NCI-H510A (cell line): ENCODE measurements around the gene IL17RE.
"Not testable (repeated sequence)": the region's sequence is repeated elsewhere in the genome, so short reads cannot be mapped to it uniquely, and the experiment has no call there.

Experiments
- DNase-seq: peaks from one replicate; lab custom pipeline; 2025; lab: John Stamatoyannopoulos, UW

IL17RE gene

DNA sequence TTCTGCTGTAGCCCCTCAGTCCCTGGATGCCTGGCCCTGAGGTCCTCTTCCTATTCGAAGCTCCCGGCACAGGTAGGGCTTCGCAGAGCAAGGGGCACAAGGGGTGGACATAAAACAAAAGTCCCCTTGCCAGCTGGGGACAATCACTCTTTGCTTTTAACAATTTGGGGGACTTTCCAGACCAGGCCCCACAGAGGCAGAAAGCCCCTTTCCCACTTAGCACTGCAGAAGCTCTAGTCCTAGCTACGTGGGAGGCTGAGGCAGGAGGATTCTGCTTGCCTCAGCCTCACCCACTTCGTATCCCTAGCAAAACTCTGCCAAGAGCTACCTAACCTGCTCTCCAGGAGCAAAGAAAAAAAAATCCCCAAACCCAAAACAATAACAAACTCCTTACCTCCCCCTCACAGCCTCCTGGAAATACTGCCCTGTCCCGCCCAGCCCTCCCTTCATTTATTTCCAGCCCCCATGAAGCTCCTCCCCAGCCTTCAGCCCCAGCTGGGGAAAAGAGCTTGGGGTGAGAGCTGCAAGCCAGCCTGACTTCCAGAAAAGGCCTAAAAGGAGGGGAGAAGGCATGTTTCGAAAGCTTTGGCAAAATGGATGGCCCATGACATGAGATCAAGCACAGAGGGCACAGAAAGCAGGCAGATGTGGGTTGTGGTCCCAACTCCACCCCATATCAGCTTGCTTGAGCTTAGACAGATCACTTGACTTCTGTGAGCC, 22.7 kb upstream of the IL17RE start, which contains the start of gene CIDEC:
Gene CIDEC (minus strand): TSS at position 424 of the 720 bp plus-strand sequence. CDS start 1,767 bp downstream, outside the sequence.
- no peak for DNase-seq

DNA sequence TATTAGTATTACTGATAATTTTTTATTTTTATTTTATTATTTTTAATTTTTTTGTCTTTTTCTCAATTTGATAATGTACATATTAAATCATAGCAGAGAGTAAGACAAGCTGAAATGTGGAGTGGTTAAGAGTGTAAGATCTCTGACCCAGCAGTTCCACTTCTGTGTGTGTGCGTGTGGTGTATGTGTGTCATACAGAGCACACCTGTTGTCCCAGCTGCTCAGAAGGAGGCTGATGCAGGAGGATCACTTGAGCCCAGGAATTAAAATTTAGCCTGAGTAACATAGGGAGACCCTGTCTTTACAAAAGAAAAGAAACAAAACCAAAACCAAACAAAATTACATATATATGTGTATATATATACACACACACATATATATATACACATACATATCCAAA, 21.2 kb upstream of the IL17RE start:
- DNase-seq, result no peak

DNA sequence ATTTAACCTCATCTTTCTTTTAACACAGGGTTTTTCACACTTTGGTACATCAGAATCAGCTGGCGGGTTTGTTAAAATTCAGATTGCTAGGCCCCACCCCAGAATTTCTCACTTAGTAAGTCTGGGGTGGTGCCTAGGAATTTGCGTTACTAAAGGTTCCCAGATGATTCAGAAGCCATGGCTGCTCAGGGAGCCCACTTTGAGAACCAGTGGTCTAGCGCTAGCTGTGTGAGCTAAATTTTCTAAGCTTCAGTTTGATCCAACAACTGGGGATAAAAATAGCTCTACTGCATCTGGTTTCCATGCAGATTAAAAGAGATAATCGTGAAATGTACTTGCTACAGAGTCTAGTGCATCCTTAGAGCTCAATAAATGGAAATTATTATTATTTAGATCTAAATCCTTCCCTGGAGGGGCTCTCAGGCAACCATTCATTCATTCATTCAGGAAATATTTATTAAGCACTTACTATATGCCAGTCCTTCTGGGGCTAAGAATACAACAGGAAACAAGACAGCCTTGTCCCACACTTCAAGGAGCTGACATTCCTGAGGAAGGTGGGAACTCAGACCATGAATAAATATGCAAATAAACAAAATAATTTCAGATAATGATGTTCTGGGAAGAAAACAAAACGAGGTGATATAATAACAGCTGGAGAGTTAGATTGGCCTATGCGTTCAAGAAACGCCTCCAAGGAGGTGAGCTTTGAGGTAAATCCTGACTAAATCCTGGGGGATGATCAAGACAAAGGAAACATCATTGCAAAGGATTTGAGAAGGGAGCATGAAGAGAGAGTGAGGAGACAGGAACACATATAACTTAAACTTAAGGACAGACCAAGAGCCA, 18.7 kb upstream of the IL17RE start:
- DNase-seq, result no peak

DNA sequence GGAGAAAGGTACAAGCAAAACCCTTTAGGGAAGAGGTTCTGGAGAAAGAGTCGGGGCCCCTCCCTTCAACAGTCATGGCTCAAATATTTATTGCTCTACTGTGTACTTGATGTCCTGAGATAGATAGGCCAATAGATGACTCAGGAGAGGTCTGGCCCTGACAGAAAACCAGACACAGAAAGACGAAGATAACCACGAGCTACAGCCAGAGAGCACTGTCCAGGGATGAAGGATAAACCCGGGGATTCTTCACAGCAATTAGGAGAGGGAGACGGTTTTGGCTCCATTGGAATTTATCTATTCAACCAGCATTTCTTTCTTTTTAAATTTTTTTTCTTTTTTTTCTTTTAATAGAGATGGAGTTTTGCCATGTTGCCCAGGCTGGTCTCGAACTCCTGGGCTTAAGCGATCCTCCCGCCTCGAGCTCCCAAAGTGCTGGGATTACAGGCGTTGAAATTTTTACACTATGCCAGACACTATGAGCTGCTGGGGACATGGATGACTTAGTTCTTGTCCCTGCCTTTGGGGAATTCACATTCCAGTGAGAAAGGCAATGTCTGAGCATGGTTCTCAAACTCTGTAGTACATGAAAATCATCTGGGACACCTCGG, 18.0 kb upstream of the IL17RE start:
- DNase-seq, result no peak

DNA sequence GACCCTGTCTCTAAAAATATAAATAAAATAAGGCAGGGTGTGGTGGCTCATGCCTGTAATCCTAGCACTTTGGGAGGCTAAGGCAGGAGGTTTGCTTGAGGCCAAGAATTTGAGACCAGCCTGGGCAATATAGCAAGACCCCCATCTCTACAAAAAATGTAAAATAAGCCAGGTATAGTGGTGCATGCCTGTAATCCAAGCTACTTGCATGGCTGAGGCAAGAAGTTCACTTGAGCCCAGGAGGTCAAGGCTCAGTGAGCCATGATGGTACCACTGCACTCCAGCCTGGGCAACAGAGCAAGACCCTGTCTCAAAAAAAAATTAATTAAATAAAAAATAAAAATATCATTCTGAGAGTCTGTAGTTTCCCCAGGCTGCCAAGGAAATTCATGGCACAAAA, 16.3 kb upstream of the IL17RE start:
- no peak for DNase-seq

DNA sequence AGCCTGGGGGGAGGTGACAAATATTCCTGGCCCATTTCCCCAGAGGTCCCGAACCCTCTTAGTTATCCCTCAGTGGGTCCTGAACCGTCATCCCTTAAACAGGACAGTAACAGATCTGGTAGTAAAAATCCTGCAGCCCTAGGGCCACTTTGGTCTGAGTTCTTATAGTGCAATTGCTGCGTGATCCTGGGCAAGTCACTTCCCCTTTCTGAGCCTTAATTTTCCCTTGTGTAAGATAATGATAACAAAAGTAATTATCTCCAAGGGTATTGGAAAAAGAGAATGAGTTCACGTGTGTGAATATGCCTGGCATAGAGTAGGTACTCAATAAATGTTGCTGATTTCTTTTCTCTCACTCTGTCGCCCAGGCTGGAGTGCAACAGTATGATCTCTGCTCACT, 15.2 kb upstream of the IL17RE start:
- no peak for DNase-seq

DNA sequence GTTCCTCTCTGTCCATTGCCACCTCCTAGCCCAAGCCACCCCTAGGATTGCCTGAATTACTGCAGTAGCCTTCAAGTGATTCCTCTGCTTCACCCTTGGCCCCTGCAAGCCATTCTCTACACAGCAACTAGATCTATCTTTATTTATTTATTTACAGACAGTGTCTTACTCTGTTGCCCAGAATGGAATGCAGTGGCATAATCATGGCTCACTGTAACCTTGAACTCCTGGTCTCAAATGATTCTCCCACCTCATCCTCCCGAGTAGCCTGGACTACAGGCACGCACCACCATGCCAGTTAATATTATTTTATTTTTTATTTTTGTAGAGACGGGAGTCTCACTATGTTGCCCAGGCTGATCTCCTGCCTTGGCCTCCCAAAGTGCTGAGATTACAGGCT, 14.1 kb upstream of the IL17RE start:
- no peak for DNase-seq

DNA sequence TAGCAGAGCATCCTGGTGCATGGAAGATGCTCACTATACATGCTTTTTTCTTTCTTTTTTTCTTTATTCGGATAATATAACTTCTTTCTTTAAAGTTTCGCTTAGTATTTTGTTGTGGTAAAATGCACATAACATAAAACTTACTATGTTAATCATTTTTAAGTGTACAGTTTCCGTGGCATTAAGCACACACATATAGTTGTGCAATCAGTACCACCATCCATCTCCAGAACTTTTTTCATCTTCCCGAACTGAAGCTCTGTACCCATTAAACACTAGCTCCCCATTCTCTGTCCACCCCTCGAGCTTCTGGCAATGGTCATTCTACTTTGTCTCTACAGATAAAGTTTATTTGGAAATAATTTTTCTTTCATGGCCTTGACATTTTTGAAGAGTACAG, 13.2 kb upstream of the IL17RE start:
- DNase-seq, result no peak

DNA sequence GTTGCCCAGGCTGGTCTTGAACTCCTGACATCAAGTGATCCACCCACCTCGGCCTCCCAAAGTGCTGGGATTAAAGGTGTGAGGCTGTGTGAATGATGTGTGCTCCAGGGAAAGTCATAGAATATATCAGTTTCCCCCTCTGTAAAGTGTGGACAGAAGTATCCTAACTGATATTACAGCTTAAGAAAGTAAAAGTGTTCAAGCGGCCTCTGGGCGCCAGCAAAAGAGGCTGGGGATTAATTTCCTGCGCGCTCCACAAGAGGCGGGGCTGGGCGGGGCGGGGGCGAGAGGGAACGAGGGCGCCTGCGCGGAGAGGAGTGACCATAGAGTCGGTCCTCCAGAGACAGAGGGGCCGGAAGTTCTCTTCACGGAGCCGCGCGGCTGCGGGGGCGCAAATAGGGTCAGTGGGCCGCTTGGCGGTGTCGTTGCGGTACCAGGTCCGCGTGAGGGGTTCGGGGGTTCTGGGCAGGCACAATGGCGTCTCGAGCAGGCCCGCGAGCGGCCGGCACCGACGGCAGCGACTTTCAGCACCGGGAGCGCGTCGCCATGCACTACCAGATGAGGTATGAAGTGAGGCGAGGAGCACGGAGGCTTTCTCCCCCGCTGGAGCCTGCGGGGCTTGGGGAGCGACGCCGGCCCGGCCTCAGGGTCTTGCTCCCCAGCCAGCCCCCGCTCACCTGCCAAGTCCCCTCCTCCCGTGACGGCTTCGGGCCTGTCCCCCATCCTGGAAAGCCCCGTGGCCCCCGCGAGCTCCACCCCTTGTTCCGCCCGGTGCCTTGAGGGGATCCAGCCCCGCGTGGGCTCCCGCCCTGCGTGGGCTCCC, 12.2 kb upstream of the IL17RE start, which contains the start of gene JAGN1:
Gene JAGN1 (plus strand): TSS at position 362 of the 823 bp plus-strand sequence. CDS start 113 bp downstream, at position 475.
- peak; percentile 61 for DNase-seq

DNA sequence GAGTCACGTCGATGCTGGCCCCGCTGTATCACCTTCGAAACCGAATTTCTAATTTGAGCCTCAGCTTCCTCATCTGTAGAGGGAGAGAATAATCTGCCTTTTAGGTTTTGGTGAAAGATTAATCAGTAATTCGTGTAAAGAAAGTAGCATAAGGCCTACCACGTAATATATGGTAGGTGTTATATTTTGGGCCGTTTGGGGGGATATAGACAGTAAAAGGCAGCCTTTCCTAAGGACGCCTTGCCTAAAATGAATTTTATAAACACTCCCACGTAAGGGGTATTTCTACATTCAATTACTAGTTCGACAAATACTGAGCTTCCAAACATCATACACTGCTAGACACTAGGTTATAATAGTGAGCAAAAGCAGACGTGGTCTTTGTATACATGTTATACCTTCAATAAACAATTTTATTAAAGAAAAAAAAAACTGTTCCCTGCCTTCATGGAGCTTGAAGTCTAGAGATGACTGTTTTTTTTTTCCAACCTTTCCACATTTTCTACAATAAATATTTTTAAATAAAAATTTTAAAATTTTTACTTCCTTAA, 11.5 kb upstream of the IL17RE start:
- DNase-seq, result no peak

DNA sequence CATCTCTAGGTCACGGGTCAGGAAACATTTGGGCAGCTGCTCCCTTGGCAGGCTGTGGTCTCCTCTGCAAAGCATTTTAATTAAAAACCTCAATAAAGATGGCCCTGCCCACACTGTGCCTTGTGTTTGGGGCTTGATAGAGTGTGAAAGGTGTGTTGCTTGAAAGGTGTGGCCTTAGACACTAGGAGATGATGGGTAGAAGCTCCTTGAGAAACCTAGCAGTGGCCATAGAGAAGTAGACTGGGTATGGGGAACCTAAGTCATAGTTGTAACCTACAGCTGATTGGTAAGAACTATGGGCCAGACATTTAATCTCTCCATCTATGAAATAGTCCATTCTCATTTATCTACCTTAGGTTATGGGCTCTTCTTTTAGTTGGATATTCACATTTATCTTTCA, 8.9 kb upstream of the IL17RE start:
- no peak for DNase-seq

DNA sequence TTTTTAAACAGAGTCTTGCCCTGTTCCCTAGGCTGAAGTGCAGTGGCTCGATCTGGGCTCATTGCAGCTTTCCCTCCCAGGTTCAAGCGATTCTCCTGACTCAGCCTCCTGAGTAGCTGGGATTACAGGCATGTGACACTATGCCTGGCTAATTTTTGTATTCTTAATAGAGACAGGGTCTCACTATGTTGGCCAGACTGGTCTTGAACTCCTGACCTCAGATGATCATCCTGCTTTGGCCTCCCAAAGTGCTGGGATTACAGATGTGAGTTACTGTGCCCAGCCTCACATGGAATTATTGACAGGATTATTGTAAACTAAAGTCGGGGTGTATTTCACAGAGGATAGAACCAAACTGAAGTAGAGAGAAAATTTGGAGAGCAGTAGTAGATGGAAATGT, 6.9 kb upstream of the IL17RE start:
- DNase-seq, result not testable (repeated sequence)

DNA sequence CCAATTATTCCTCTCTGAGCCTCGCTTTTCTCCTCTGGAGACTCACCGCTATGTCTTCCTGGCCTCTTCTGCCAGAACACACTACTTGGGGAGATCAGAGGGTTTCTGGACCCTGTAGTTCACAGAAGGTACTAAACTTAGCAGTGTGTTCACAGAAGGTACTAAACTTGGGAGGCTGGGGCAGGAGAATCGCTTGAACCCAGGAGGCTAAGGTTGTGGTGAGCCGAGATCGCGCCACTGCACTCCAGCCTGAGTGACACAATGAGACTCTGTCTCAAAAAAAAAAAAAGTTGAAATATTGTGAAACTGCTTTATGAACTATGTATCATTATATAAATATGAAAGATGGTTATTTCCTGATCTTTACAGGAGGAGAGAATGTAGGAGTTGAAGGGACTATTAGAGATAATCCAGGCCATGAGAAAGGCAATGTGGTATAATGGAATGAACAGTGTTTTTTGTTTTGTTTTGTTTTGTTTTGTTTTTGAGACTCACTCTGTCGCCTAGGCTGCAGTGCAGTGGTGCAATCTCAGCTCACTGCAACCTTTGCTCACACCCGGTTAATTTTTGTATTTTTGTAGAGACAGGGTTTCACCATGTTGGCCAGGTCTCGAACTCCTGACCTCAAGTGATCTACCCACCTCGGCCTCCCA, 5.8 kb upstream of the IL17RE start:
- not testable (repeated sequence) for DNase-seq

DNA sequence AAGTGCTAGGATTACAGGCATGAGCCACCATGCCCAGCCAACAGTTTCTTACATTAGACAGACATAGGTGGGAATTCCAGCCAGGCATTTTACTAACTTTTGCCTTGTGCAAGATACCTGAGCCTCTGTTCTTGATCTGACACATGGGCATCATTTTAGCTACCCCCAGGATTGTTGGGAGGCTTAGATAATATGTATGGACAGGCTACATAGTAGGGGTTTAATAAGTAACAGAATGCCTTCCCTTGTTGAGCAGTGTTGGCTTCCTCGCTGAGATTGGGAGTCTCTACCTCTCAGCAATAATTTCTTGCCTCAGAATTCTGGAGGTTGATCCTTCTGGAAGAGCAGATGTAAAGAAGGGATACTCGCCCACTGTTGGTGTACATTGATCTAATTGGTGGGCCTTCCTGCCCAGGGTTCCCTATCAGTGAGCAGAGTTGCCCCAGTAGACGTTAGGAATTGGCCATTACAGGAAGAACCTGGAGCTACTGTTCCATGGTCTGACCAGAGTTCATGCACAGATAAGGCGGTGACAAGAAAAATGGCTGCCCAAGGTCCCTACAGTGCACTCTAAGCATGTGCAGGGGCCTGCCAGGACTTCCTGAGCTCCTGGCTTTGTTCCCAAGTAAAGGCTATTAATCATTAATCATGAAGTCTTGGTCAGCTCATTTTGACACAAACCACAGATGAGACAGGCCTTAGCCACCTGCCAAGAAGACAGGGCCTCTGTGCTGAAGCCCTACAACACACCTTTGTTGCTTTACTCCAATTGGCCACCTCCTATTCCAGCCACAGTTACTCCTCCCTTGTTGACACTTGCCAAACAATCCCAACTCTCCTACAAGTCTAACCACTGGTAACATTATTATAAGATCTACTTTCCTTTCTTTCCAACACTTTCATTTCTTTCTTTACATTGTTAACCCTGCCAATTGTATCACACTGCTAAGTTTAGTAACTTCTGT, 5.0 kb upstream of the IL17RE start:
- DNase-seq, result no peak

DNA sequence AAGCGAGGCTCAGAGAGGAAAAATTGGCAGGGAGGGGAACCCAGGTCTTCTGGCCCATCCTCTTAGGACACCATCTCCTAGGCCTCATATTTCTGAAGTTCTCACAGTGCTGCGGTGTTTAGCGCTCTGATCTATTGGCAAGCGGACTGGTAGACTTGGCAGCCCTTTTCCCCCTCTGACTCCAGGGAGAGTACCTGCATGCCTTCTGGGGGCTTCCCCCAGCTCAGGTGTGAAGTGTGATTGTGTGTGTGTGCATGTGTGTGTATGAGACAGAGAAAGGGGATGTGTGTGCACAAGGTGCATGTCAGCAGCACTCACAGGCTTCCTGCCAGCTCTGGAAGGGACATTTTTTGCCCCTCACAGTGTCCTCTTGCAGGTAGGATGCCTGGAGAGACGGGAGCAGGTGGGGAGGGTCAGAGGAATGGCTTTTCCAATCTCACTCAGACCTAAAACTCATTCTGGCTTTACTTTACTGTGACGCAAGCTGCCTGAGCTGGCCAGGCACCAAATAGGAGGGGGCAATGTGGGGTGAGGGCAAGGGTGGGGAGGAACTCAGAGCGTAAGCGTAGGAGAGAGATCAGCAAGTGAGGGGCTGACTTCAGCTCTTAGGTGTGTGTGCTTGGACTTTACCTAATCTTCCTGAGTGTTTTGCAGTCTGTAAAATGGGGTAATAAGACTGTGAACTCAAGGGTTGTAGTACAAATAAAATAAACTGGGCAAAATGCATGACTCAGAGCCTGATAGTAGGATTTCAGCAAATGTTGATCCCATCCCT, 4.0 kb upstream of the IL17RE start:
- no peak for DNase-seq

DNA sequence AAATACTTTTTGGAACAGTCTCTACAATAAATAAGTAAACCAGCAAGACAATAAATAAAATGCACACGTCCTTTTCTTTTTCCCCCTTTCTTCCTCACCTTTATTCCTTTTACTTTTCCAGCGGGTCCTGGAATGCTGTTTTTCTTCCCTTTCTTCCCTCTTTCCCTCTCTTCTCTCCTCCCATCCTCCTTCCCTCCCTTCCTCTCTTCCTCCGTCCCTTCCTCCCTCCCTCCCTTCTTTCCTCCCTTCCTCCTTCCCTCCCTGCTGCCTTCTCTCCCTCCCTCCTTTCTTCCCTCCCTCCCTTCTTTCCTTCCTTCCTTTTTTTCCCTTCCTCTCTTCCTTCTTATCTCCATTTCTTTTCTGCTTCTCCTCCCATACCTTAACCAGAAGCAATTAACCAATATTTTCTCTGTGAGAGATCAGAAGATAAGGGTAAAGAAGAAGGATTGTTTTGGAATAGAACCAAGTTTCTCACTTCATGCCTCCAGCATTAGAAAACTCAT, 3.3 kb upstream of the IL17RE start:
- no peak for DNase-seq

DNA sequence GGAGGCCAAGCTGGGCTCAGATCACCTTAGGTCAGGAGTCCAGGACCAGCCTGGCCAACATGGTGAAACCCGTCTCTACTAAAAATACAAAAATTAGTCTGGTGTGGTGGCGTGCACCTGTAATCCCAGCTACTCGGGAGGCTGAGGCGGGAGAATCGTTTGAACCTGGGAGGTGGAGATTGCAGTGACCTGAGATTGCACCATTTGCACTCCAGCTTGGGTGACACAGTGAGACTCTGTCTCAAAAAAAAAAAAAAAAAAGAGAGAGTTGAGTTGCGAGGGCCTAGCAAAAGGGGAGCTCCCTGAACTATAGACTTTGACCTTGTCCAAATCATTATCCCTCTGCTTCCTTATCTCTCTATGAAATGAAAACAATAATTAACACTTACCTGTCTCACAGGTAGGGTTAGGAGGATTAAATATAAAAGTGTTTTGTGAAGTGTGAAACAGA, 1.7 kb upstream of the IL17RE start:
- not testable (repeated sequence) for DNase-seq

DNA sequence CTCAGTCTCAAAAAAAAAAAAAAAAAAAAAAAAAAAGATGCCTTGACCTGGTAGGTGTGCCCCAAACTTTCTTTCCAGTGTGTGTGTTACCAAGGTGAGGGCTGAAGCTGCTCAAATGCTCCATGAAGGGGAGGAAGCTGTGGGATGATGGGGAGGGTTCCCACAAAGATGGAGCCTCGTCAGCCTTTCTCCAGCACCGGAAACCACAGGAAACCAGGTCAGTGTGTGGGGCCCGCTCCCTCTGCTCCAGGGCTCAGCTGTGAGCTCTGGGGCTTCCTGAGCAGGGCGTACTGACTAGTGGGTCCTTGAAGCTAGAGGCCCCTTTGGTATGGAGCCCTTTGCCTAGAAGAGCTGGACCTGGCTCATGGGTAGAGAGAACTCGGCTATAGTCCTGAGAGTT, 681 bp upstream of the IL17RE start:
- no peak for DNase-seq

DNA sequence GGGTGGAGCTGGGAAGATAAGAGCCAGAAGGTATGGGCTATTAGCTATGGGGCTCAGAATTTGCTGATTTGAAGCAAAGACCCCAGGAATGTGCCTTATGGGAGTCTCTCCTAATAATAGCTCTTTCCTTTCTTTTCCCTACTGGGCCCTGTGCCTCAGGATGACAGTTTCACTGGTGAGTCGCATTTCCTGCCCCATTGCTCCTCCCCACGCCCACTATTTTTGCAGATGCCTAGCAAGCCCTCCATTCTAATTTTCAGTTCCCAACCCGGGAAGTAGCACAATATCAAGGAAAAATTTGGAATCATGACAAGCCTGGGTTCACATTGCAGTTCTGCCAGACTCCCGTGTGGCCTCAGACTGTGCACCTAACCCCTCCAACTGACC, 583 bp downstream of the IL17RE start:
- DNase-seq, result no peak
